Mucosa of gallbladder (tissue), 1 donor: ENCODE measurements around the gene ARHGAP28. TPM values are rescaled to one million over a fixed set of nuclear protein-coding genes. Genes with fewer than 3 reads are reported as not detected.

Experiments used
- DNase-seq: peaks from one replicate; pipeline ENCODE4 v3.0.0-alpha.2; 2020; ENCODE audit warnings: low spot score
- total RNA-seq: library from RNA; stranded (reverse); gene quantifications from one replicate; pipeline ENCODE4 v1.2.1, GENCODE V29; 2021
- donor health status: DM: no; HTN: no; CAD: no.

Gene ARHGAP28
- total RNA-seq, 1 donor from 2014 or later, result 11.2 TPM

DNA sequence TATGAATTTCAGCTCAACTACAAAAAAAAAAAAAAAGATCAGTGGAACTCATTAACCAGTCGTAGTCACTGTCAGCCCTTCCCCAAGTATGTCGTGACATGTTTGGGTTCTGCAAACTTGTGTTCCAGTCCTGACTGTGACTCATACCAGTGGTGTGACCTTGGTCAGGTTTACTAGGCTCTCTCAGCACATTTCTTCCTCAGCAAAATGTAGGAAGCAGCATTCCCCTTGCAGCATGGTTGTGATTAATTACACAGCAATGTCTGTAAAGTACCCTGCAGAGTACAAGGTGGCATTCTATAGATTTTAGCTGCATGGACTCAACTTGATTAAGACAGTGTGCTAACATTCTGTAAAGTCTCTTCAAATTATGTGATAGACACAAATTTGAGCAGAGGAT is 231.1 kb downstream of the ARHGAP28 start:
- no peak for DNase-seq

DNA sequence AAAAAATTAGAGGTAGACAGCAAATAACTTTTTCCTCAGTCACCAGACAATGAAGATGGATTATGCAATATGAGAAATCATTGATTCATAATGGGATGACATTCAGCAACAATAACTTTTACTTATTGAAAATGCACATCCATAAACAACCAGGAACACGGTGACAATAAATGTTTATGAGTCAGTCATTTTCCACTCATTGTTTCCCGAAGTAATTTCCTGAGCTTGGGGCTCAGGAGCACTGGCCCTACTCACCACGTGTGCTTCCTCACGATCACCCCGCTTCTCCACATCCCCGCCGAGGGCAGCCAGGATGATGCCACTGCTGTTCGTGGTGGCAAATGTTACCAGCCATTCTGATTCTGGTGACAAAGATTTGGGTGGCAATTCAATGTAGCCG is 231.8 kb downstream of the ARHGAP28 start:
- DNase-seq, result no peak

DNA sequence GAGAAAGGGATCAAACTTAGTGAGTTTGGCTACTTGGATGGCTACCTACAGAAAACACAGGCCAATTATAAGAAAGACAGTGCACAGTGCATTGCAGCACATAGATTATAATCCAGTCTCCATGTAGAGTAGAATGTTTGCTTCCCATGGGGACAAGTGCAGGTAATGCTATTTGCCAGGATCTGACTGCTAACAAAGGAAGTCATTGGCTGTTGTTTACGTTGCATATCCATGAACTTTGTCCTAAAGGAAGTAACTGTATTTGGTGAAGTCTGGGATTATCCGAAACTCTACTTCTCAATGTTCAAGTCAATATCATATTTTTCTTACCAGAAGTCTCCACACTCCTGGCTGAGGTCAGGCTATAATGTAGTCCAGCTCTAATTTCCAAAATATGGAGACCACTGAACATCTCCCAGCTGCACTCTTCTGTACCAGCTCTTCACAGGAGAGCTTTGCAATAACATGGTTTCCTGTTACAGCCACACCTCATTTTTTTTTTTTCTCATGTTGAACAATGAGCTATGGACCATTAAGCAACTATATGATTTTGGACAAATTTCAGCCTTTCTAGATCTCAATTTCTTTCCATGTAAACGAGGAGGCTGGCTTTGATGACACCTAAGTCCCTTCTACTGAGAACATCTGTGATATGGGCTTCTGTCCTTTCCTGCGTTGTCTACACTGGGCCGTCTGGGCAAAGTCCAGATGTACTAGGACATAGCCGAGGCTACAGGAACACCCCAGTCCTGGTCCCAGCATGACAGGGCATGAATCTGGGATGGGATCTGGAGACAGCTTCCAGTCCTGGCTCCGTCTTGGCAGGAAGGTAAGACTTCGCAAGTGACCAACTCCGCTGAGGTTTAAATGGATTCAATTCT is 233.3 kb downstream of the ARHGAP28 start:
- no peak for DNase-seq

DNA sequence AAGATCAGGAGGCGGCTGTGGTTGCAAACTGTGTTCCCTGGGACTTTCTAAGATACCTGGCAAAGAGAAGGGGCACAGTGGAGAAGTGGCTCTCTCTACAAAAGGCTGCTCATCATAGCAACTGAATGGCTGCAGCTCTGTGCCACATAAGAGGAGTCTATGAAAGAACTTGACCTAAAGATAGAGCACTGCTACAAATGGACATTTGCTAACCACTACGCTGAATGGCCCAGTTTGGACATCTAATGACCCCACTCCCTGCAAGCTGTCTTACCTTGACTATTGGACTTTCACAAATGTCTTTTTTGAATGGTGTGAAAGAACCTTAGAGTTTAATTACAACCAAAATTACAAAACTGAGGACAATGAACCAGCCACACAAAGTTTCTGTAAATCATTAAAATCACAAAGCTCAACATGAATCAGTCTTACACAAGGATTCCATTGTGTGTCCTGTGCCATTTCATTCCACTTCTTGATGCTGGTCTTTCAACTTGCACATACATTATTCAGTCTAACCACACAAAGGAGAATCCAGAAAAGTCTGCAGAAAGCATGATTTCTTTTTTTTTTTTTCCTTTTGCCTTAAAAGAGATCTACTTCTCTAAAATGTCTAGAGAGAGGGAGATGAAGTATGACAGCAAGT is 234.1 kb downstream of the ARHGAP28 start:
- DNase-seq, result no peak
